HUES64 (cell line): ENCODE measurements around the gene MIER1. TPM values are rescaled to one million over a fixed set of nuclear protein-coding genes. Genes with fewer than 3 reads are reported as not detected.
"Not testable (repeated sequence)": the region's sequence is repeated elsewhere in the genome, so short reads cannot be mapped to it uniquely, and the experiment has no call there.

Source experiments
- H3K27ac ChIP-seq: 2 replicates; pipeline ENCODE4 v1.7.0; 2013; ENCODE audit warnings: low read depth, low read length, inconsistent platforms
- H3K27me3 ChIP-seq: 2 replicates; pipeline ENCODE4 v1.6.1; 2013; ENCODE audit warnings: mild to moderate bottlenecking, low read length; ENCODE audit not compliant: insufficient read depth
- H3K36me3 ChIP-seq: 2 replicates; pipeline ENCODE4 v1.6.1; 2013; ENCODE audit warnings: mild to moderate bottlenecking, low read length; ENCODE audit not compliant: insufficient read depth
- H3K4me1 ChIP-seq: 2 replicates; pipeline ENCODE4 v1.6.1; 2013; ENCODE audit warnings: mild to moderate bottlenecking, low read length, moderate library complexity; ENCODE audit not compliant: insufficient read depth
- H3K4me3 ChIP-seq: 2 replicates; pipeline ENCODE4 v1.5.1; 2013; ENCODE audit warnings: mild to moderate bottlenecking, low read length, moderate library complexity
- H3K9ac ChIP-seq: 2 replicates; pipeline ENCODE4 v1.6.1; 2013; ENCODE audit warnings: mild to moderate bottlenecking, low read depth, low read length
- H3K9me3 ChIP-seq: 2 replicates; pipeline ENCODE4 v1.6.1; 2013; ENCODE audit warnings: low read depth, low read length; ENCODE audit not compliant: insufficient read depth
- WGBS: fragments of 150-250, 120-280 bp; methylation state at CpG from one replicate; pipeline ENCODE4 v1.1.7; 2013; ENCODE audit warnings: missing lambda C conversion rate; 5-methylcytosine and 5-hydroxymethylcytosine counted together
- polyA plus RNA-seq, 2 experiments: library from polyadenylated mRNA; stranded (reverse); fragments of 50-300 nt; gene quantifications; one replicate each; pipeline ENCODE4 v1.2.3, GENCODE V29; 2013

The MIER1 gene
- polyA plus RNA-seq (2013, experiment 1 of 2) = 23.8 TPM
- polyA plus RNA-seq (2013, experiment 2 of 2) = 23.9 TPM

GRCh38 chr1:66924756-66925557 is at the start of gene MIER1, which contains the start of gene DNAI4:
Gene MIER1, plus strand, starts transcription at chr1:66924990. Its CDS starts 39 bp downstream, at chr1:66925029.
Gene DNAI4, minus strand, starts transcription at chr1:66924856. Its CDS starts 25 bp downstream, at chr1:66924831.
- WGBS = under 1% methylated on average over 63 of the region's 64 CpGs
- H3K4me1 ChIP-seq = peaks cover 15% of the 10 kb centered on the region
- H3K27me3 ChIP-seq = no peaks in the 10 kb centered on the region
- 0 out of 2 replicates have a peak, but pooled peaks cover 9% of the 10 kb centered on the region for H3K36me3 ChIP-seq
- H3K9me3 ChIP-seq = no peaks in the 10 kb centered on the region
- H3K9ac ChIP-seq = peak within 1 kb of the TSS; percentile 95
- peak within 1 kb of the TSS; percentile 96 for H3K27ac ChIP-seq
- peak within 1 kb of the TSS; percentile 99 for H3K4me3 ChIP-seq

GRCh38 chr1:66876664-66877063 is 48.1 kb upstream of the MIER1 start:
- Histone ChIP-seq H3K4me3 (no peak overlapping the region), H3K27me3 (no peaks in the 10 kb centered on the region), H3K4me1 (no peaks in the 10 kb centered on the region), H3K27ac (no peak overlapping the region), H3K9ac (no peak overlapping the region), H3K9me3 (peaks cover 7% of the 10 kb centered on the region; the same call in 1 of the 2 replicates), H3K36me3 (no peaks in the 10 kb centered on the region)
- WGBS = no CpG with 5 or more reads among the region's 1 CpG

GRCh38 chr1:66889030-66889429 is 35.8 kb upstream of the MIER1 start:
- H3K36me3 ChIP-seq = no peaks in the 10 kb centered on the region
- H3K27ac ChIP-seq = no peak overlapping the region
- no peak overlapping the region for H3K4me3 ChIP-seq
- H3K4me1 ChIP-seq = no peaks in the 10 kb centered on the region
- H3K27me3 ChIP-seq = no peaks in the 10 kb centered on the region
- WGBS = 95% methylated on average over 1 of the region's 1 CpG
- H3K9ac ChIP-seq = no peak overlapping the region
- H3K9me3 ChIP-seq = no peaks in the 10 kb centered on the region

- H3K4me1 ChIP-seq = no peaks in the 10 kb centered on the region
- 96% methylated on average over 1 of the region's 1 CpG for WGBS
- no peaks in the 10 kb centered on the region for H3K27me3 ChIP-seq
- no peaks in the 10 kb centered on the region for H3K36me3 ChIP-seq
- no peaks in the 10 kb centered on the region for H3K9me3 ChIP-seq
- no peak overlapping the region for H3K27ac ChIP-seq
- H3K9ac ChIP-seq = no peak overlapping the region
- H3K4me3 ChIP-seq = no peak overlapping the region
Measured at GRCh38 chr1:66890621-66891020, 34.2 kb upstream of the MIER1 start.

GRCh38 chr1:66893712-66894111 is 31.1 kb upstream of the MIER1 start:
- Histone ChIP-seq H3K27ac (no peak overlapping the region), H3K36me3 (no peaks in the 10 kb centered on the region), H3K4me1 (no peaks in the 10 kb centered on the region), H3K4me3 (no peak overlapping the region), H3K9ac (no peak overlapping the region), H3K27me3 (no peaks in the 10 kb centered on the region), H3K9me3 (no peaks in the 10 kb centered on the region)
- 94% methylated on average over 2 of the region's 3 CpGs for WGBS

DNA sequence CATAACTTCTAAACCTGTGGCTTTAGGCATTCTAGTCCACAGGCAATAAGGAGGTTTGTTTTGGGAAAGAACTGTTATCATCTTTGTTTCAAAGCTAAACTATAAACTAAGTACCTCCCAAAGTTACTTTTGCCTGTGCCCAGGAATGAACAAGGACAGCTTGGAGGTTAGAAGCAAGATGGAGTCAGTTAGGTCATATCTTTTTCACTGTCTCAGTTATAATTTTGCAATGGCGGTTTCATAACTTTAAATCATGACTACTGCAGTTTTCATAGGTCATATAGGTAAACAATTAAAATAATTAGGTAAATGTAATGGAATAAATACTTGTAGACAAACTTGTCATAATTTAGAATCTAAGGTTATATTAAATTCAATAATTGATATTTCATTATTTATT is 9.6 kb upstream of the MIER1 start:
- H3K4me1 ChIP-seq = peaks cover 14% of the 10 kb centered on the region
- H3K36me3 ChIP-seq, H3K9ac ChIP-seq, H3K4me3 ChIP-seq, H3K27me3 ChIP-seq, H3K27ac ChIP-seq, H3K9me3 ChIP-seq: not testable (repeated sequence)
- WGBS = no CpG with 5 or more reads among the region's 1 CpG

GRCh38 chr1:66916320-66916719 is 8.5 kb upstream of the MIER1 start:
- WGBS = 73% methylated on average over 1 of the region's 2 CpGs
- Histone ChIP-seq H3K4me3 (no peak overlapping the region), H3K9ac (no peak overlapping the region), H3K27me3 (no peaks in the 10 kb centered on the region), H3K9me3 (no peaks in the 10 kb centered on the region), H3K27ac (no peak overlapping the region), H3K36me3 (0 out of 2 replicates have a peak, but pooled peaks cover 6% of the 10 kb centered on the region), H3K4me1 (peaks cover 10% of the 10 kb centered on the region)

- Histone ChIP-seq H3K36me3 (0 out of 2 replicates have a peak, but pooled peaks cover 6% of the 10 kb centered on the region), H3K4me3 (no peak overlapping the region), H3K9me3 (no peaks in the 10 kb centered on the region), H3K27me3 (no peaks in the 10 kb centered on the region), H3K27ac (no peak overlapping the region), H3K4me1 (0 out of 2 replicates have a peak, but pooled peaks cover 7% of the 10 kb centered on the region), H3K9ac (no peak overlapping the region)
- WGBS = 93% methylated on average over 1 of the region's 1 CpG
Measured at GRCh38 chr1:66917476-66917875, 7.3 kb upstream of the MIER1 start.

DNA sequence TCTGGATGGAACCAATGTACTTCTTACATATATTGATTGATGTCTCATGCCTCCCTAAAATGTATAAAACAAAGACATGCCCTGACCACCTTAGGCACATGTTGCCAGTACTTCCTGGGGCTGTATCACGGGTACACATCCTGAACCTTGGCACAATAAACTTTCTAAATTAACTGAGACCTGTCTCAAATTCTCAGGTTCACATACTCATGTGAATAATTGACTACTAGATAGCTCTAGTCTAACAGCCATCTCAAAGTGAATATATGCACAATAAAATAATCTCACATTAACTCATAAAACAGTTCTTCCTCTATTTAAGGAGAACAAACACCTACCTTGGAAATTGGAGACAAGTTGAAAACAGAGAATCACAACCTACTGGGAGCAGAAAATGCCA is 5.7 kb upstream of the MIER1 start:
- Histone ChIP-seq H3K4me3 (no peak overlapping the region), H3K9me3 (no peaks in the 10 kb centered on the region), H3K27ac (no peak overlapping the region), H3K9ac (no peak overlapping the region), H3K36me3 (0 out of 2 replicates have a peak, but pooled peaks cover 6% of the 10 kb centered on the region), H3K4me1 (peaks cover 7% of the 10 kb centered on the region), H3K27me3 (no peaks in the 10 kb centered on the region)
- whole genome bisulfite sequencing = 94% methylated on average over 1 of the region's 1 CpG

DNA sequence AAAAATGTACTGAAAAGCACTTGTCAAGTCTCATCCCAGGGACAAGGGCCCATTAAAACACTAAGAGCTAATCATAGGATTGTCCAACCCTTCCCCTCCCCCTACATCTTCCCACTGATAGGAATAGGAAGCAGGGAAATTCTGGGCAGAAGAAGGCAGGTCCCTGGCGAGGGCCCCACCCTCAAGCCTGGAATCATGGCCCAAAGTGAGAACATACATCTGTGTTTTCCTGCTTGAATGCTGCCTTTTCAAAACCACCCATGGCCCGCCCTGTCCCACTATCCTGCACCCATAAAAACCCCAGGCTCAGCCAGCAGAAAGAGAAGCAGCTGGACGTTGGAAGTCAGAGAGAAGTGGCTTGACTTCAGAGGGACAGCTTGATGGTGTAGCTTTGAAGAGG is 5.0 kb upstream of the MIER1 start:
- WGBS = 86% methylated on average over 3 of the region's 3 CpGs
- H3K27ac ChIP-seq = no peak overlapping the region
- no peaks in the 10 kb centered on the region for H3K27me3 ChIP-seq
- no peak overlapping the region for H3K4me3 ChIP-seq
- H3K9me3 ChIP-seq = no peaks in the 10 kb centered on the region
- H3K9ac ChIP-seq = no peak overlapping the region
- 0 out of 2 replicates have a peak, but pooled peaks cover 6% of the 10 kb centered on the region for H3K36me3 ChIP-seq
- H3K4me1 ChIP-seq = peaks cover 7% of the 10 kb centered on the region

GRCh38 chr1:66920543-66920942 is 4.2 kb upstream of the MIER1 start:
- H3K36me3 ChIP-seq = 0 out of 2 replicates have a peak, but pooled peaks cover 6% of the 10 kb centered on the region
- no peak overlapping the region for H3K27ac ChIP-seq
- H3K4me1 ChIP-seq = peaks cover 7% of the 10 kb centered on the region
- no peaks in the 10 kb centered on the region for H3K9me3 ChIP-seq
- H3K9ac ChIP-seq = no peak overlapping the region
- H3K27me3 ChIP-seq = no peaks in the 10 kb centered on the region
- no peak overlapping the region for H3K4me3 ChIP-seq
- WGBS = 100% methylated on average over 2 of the region's 2 CpGs
